GM12878 (cell line): Measurements from ENCODE around the gene ZNF570. TPM values are rescaled to one million over a fixed set of nuclear protein-coding genes. Genes with fewer than 3 reads are reported as not detected.

Experiments used
- polyA plus RNA-seq, 11 experiments: library from polyadenylated mRNA; depleted of rRNA in 4 of 11; unstranded in 6 of 11; stranded (reverse) in 5 of 11; fragments of >200 nt; fragmentation: Nextera tagmentation in 4 of 11; fragmentation: Illumina TruSeq in 1 of 11; extraction: Ambion mirVana in 4 of 11; extraction: Trizol in 1 of 11; gene quantifications; 1 replicate in 1 of 11; 2 replicates in 10 of 11; pipeline versions ENCODE4 v1.2.1 to v1.2.3, GENCODE V29; 2011 to 2016; ENCODE audit warnings: inconsistent platforms in 2 of 11, missing spikeins in 2 of 11, low read depth in 1 of 11
- total RNA-seq, 4 experiments: library from RNA; depleted of rRNA in 3 of 4; stranded (reverse); fragments of >200 nt in 3 of 4; fragmentation: Illumina TruSeq in 1 of 4; extraction: Trizol in 1 of 4; gene quantifications; 2 replicates each; pipeline versions ENCODE4 v1.2.1 to v1.2.3, GENCODE V29; 2013 to 2021

The ZNF570 gene
- total and polyA plus RNA-seq, 10 of the 15 experiments (the other 5 are each of a cell fraction or from before 2014, with no cell fraction given): 0.25 to 3.6 (median 1.7) TPM

Other genes starting within 250 kb of the ZNF570 start
- 3.7 and 5.3 TPM in 2 replicates for gene ZNF527, start 98.3 kb upstream of the ZNF570 start, total RNA-seq (2014; rRNA removed)
- gene ZNF527, start 98.3 kb upstream of the ZNF570 start, total RNA-seq (2014; rRNA removed; fragmentation: Illumina TruSeq; extraction: Trizol): 4.9 and 5.5 TPM in 2 replicates
- gene ZNF527, start 98.3 kb upstream of the ZNF570 start, total RNA-seq (2021): 3.6 and 3.9 TPM in 2 replicates
- gene ZNF527, start 98.3 kb upstream of the ZNF570 start, polyA plus RNA-seq (2011; rRNA removed): 5.0 and 8.3 TPM in 2 replicates
- gene ZNF527, start 98.3 kb upstream of the ZNF570 start, polyA plus RNA-seq (2014; fragmentation: Illumina TruSeq; extraction: Trizol): 5.6 and 6.4 TPM in 2 replicates
- gene ZNF527, start 98.3 kb upstream of the ZNF570 start, polyA plus RNA-seq (2014; fragmentation: Nextera tagmentation; extraction: Ambion mirVana): 1 to 10 TPM; 2.0 to 2.2 TPM
- gene ZNF527, start 98.3 kb upstream of the ZNF570 start, polyA plus RNA-seq (2014; rRNA removed): 3.1 and 4.2 TPM in 2 replicates
- 1 to 10 TPM; 2.7 to 2.9 TPM for gene ZNF527, start 98.3 kb upstream of the ZNF570 start, polyA plus RNA-seq (2016; fragmentation: Nextera tagmentation; extraction: Ambion mirVana)
- gene ZNF569, start 1.9 kb upstream of the ZNF570 start, total RNA-seq (2014; rRNA removed): 2.0 and 3.0 TPM in 2 replicates
- 2.7 and 3.8 TPM in 2 replicates for gene ZNF569, start 1.9 kb upstream of the ZNF570 start, total RNA-seq (2014; rRNA removed; fragmentation: Illumina TruSeq; extraction: Trizol)
- 2.1 and 2.7 TPM in 2 replicates for gene ZNF569, start 1.9 kb upstream of the ZNF570 start, total RNA-seq (2021)
- 4.3 and 7.1 TPM in 2 replicates for gene ZNF569, start 1.9 kb upstream of the ZNF570 start, polyA plus RNA-seq (2011; rRNA removed)
- gene ZNF569, start 1.9 kb upstream of the ZNF570 start, polyA plus RNA-seq (2014; fragmentation: Illumina TruSeq; extraction: Trizol): 2.3 and 3.6 TPM in 2 replicates
- gene ZNF569, start 1.9 kb upstream of the ZNF570 start, polyA plus RNA-seq (2014; fragmentation: Nextera tagmentation; extraction: Ambion mirVana): 1 to 10 TPM in 1 of 2 experiments, under 1 TPM in 1; 0.82 to 1.1 TPM
- gene ZNF569, start 1.9 kb upstream of the ZNF570 start, polyA plus RNA-seq (2014; rRNA removed): 1.3 and 1.5 TPM in 2 replicates
- gene ZNF569, start 1.9 kb upstream of the ZNF570 start, polyA plus RNA-seq (2016; fragmentation: Nextera tagmentation; extraction: Ambion mirVana): 1 to 10 TPM; 2.3 to 3.0 TPM
- gene ZNF793, start 37.6 kb downstream of the ZNF570 start, total RNA-seq (2014; rRNA removed): 0.27 and 0.28 TPM in 2 replicates
- gene ZNF793, start 37.6 kb downstream of the ZNF570 start, total RNA-seq (2014; rRNA removed; fragmentation: Illumina TruSeq; extraction: Trizol): 0.31 and 0.32 TPM in 2 replicates
- gene ZNF793, start 37.6 kb downstream of the ZNF570 start, total RNA-seq (2021): 0.56 and 0.62 TPM in 2 replicates
- 0.99 and 1.1 TPM in 2 replicates for gene ZNF793, start 37.6 kb downstream of the ZNF570 start, polyA plus RNA-seq (2011; rRNA removed)
- gene ZNF793, start 37.6 kb downstream of the ZNF570 start, polyA plus RNA-seq (2014; fragmentation: Illumina TruSeq; extraction: Trizol): 0.35 and 1.4 TPM in 2 replicates
- gene ZNF793, start 37.6 kb downstream of the ZNF570 start, polyA plus RNA-seq (2014; fragmentation: Nextera tagmentation; extraction: Ambion mirVana): under 1 TPM; 0.10 to 0.15 TPM
- gene ZNF793, start 37.6 kb downstream of the ZNF570 start, polyA plus RNA-seq (2014; rRNA removed): 0.27 and 0.61 TPM in 2 replicates
- gene ZNF793, start 37.6 kb downstream of the ZNF570 start, polyA plus RNA-seq (2016; fragmentation: Nextera tagmentation; extraction: Ambion mirVana): under 1 TPM; 0.23 to 0.51 TPM
- 0.22 and 0.34 TPM in 2 replicates for gene ZNF571, start 125.4 kb downstream of the ZNF570 start, total RNA-seq (2014; rRNA removed)
- 0.45 and 0.51 TPM in 2 replicates for gene ZNF571, start 125.4 kb downstream of the ZNF570 start, total RNA-seq (2014; rRNA removed; fragmentation: Illumina TruSeq; extraction: Trizol)
- gene ZNF571, start 125.4 kb downstream of the ZNF570 start, total RNA-seq (2021): 0.38 and 0.56 TPM in 2 replicates
- 1.5 and 4.6 TPM in 2 replicates for gene ZNF571, start 125.4 kb downstream of the ZNF570 start, polyA plus RNA-seq (2011; rRNA removed)
- 0.38 and 0.44 TPM in 2 replicates for gene ZNF571, start 125.4 kb downstream of the ZNF570 start, polyA plus RNA-seq (2014; fragmentation: Illumina TruSeq; extraction: Trizol)
- gene ZNF571, start 125.4 kb downstream of the ZNF570 start, polyA plus RNA-seq (2014; fragmentation: Nextera tagmentation; extraction: Ambion mirVana): under 1 TPM; 0.27 to 0.92 TPM
- gene ZNF571, start 125.4 kb downstream of the ZNF570 start, polyA plus RNA-seq (2014; rRNA removed): 0.19 and 0.46 TPM in 2 replicates
- under 1 TPM; 0.57 to 0.99 TPM for gene ZNF571, start 125.4 kb downstream of the ZNF570 start, polyA plus RNA-seq (2016; fragmentation: Nextera tagmentation; extraction: Ambion mirVana)
- 0.17 and 0.38 TPM in 2 replicates for gene ZNF540, start 125.5 kb downstream of the ZNF570 start, total RNA-seq (2014; rRNA removed)
- gene ZNF540, start 125.5 kb downstream of the ZNF570 start, total RNA-seq (2014; rRNA removed; fragmentation: Illumina TruSeq; extraction: Trizol): 0.18 and 0.41 TPM in 2 replicates
- gene ZNF540, start 125.5 kb downstream of the ZNF570 start, total RNA-seq (2021): 0.21 TPM in 1 of 2 replicates, not detected in the other
- 2.3 and 3.4 TPM in 2 replicates for gene ZNF540, start 125.5 kb downstream of the ZNF570 start, polyA plus RNA-seq (2011; rRNA removed)
- gene ZNF540, start 125.5 kb downstream of the ZNF570 start, polyA plus RNA-seq (2014; fragmentation: Illumina TruSeq; extraction: Trizol): 0.24 and 0.31 TPM in 2 replicates
- 1 to 10 TPM in 1 of 2 experiments, under 1 TPM in 1; 0.60 to 1.3 TPM for gene ZNF540, start 125.5 kb downstream of the ZNF570 start, polyA plus RNA-seq (2014; fragmentation: Nextera tagmentation; extraction: Ambion mirVana)
- gene ZNF540, start 125.5 kb downstream of the ZNF570 start, polyA plus RNA-seq (2014; rRNA removed): 0.24 and 0.60 TPM in 2 replicates
- gene ZNF540, start 125.5 kb downstream of the ZNF570 start, polyA plus RNA-seq (2016; fragmentation: Nextera tagmentation; extraction: Ambion mirVana): under 1 TPM; 0.54 to 0.76 TPM
- 7.7 and 12.8 TPM in 2 replicates for gene ZFP30, start 186.1 kb downstream of the ZNF570 start, total RNA-seq (2014; rRNA removed)
- gene ZFP30, start 186.1 kb downstream of the ZNF570 start, total RNA-seq (2014; rRNA removed; fragmentation: Illumina TruSeq; extraction: Trizol): 12.8 and 12.9 TPM in 2 replicates
- 11.6 and 12.5 TPM in 2 replicates for gene ZFP30, start 186.1 kb downstream of the ZNF570 start, total RNA-seq (2021)
- gene ZFP30, start 186.1 kb downstream of the ZNF570 start, polyA plus RNA-seq (2011; rRNA removed): 7.0 and 12.2 TPM in 2 replicates
- gene ZFP30, start 186.1 kb downstream of the ZNF570 start, polyA plus RNA-seq (2014; fragmentation: Illumina TruSeq; extraction: Trizol): 6.1 and 6.8 TPM in 2 replicates
- gene ZFP30, start 186.1 kb downstream of the ZNF570 start, polyA plus RNA-seq (2014; fragmentation: Nextera tagmentation; extraction: Ambion mirVana): 1 to 10 TPM; 1.4 to 2.2 TPM
- 4.7 and 7.5 TPM in 2 replicates for gene ZFP30, start 186.1 kb downstream of the ZNF570 start, polyA plus RNA-seq (2014; rRNA removed)
- gene ZFP30, start 186.1 kb downstream of the ZNF570 start, polyA plus RNA-seq (2016; fragmentation: Nextera tagmentation; extraction: Ambion mirVana): 1 to 10 TPM; 4.1 to 5.4 TPM